ENCODE measurements around the gene RGS12.

RGS12 gene

GRCh38 chr4:3248178-3248480 lies 44.7 kb upstream of the RGS12 start:
- no peak overlapping the region for H3K4me3 ChIP-seq (replicated peaks; ENCODE audit: insufficient read depth, low read length)
- DNase-seq (ENCODE audit: low read depth in 1 of 2, low spot score in 1 of 2), result no peak
- no peak overlapping the region for H3K27ac ChIP-seq (replicated peaks)
- no peaks in the 10 kb centered on the region for H3K27me3 ChIP-seq (ENCODE audit: insufficient read depth, poor library complexity, severe bottlenecking)
- TF ChIP-seq, protein P1, sequence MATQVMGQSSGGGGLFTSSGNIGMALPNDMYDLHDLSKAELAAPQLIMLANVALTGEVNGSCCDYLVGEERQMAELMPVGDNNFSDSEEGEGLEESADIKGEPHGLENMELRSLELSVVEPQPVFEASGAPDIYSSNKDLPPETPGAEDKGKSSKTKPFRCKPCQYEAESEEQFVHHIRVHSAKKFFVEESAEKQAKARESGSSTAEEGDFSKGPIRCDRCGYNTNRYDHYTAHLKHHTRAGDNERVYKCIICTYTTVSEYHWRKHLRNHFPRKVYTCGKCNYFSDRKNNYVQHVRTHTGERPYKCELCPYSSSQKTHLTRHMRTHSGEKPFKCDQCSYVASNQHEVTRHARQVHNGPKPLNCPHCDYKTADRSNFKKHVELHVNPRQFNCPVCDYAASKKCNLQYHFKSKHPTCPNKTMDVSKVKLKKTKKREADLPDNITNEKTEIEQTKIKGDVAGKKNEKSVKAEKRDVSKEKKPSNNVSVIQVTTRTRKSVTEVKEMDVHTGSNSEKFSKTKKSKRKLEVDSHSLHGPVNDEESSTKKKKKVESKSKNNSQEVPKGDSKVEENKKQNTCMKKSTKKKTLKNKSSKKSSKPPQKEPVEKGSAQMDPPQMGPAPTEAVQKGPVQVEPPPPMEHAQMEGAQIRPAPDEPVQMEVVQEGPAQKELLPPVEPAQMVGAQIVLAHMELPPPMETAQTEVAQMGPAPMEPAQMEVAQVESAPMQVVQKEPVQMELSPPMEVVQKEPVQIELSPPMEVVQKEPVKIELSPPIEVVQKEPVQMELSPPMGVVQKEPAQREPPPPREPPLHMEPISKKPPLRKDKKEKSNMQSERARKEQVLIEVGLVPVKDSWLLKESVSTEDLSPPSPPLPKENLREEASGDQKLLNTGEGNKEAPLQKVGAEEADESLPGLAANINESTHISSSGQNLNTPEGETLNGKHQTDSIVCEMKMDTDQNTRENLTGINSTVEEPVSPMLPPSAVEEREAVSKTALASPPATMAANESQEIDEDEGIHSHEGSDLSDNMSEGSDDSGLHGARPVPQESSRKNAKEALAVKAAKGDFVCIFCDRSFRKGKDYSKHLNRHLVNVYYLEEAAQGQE (IDR thresholded peaks at IDR 0.05; ENCODE audit: insufficient replicate concordance, low read depth), result no peak
- TF ChIP-seq CTCF (IDR thresholded peaks at IDR 0.05; ENCODE audit: insufficient read depth, low read length) (no peak), GABPA (IDR thresholded peaks at IDR 0.05; ENCODE audit: low read depth) (no peak), POLR2AphosphoS5 (IDR thresholded peaks at IDR 0.05; ENCODE audit: low read depth) (no peak), SPI1 (IDR thresholded peaks at IDR 0.05; ENCODE audit: borderline replicate concordance, low read depth) (no peak)

DNA sequence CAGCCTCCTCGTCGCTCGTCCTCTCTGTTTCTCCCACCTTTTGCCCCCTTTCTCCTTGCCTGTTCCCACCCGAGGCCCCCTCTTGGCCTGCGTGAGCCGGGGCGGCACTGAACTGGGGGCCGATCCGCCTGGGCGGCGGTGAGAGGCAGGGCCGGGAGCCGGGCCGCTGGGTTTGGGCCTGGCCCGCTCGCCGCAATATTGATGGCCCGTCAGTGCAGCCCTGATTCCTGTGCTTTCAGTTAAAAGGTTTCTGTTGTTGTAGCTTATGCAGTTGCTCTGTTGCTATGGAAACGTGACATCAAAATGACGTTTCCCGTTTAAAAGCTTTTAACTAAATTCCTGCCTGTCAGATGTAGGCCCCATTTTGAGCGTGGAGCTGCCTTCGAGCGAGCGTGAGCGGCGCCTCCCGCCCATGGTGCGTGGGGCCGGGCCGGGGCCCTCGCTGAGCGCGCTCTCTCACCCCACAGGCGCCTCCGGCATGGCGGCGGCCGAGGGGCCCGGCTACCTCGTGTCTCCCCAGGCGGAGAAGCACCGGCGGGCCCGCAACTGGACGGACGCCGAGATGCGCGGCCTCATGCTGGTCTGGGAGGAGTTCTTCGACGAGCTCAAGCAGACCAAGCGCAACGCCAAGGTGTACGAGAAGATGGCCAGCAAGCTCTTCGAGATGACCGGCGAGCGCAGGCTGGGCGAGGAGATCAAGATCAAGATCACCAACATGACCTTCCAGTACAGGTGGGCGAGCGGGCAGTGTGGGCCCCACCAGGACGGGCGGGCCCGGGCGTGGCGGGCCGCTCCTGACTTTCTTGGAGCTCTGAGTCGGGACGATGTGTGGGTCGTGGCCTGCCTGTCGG lies 43.8 kb upstream of the RGS12 start, which contains the start of gene MSANTD1:
MSANTD1 (plus strand) TSS at position 349 of the 851 bp plus-strand sequence; CDS start at position 413, 64 bp downstream.
- Histone ChIP-seq H3K4me3 (replicated peaks; ENCODE audit: insufficient read depth, low read length) (no peak within 1 kb of the TSS), H3K27ac (replicated peaks) (no peak within 1 kb of the TSS), H3K27me3 (ENCODE audit: insufficient read depth, poor library complexity, severe bottlenecking) (no peaks in the 10 kb centered on the region)
- no peak for TF ChIP-seq POLR2AphosphoS5 (IDR thresholded peaks at IDR 0.05; ENCODE audit: low read depth)
- TF ChIP-seq, protein P1 (IDR thresholded peaks at IDR 0.05; ENCODE audit: insufficient replicate concordance, low read depth), result no peak
- no peak for TF ChIP-seq CTCF (IDR thresholded peaks at IDR 0.05; ENCODE audit: insufficient read depth, low read length)
- no peak for TF ChIP-seq GABPA (IDR thresholded peaks at IDR 0.05; ENCODE audit: low read depth)
- TF ChIP-seq SPI1 (IDR thresholded peaks at IDR 0.05; ENCODE audit: borderline replicate concordance, low read depth), result no peak
- no peak for DNase-seq (ENCODE audit: low read depth in 1 of 2, low spot score in 1 of 2)

DNA sequence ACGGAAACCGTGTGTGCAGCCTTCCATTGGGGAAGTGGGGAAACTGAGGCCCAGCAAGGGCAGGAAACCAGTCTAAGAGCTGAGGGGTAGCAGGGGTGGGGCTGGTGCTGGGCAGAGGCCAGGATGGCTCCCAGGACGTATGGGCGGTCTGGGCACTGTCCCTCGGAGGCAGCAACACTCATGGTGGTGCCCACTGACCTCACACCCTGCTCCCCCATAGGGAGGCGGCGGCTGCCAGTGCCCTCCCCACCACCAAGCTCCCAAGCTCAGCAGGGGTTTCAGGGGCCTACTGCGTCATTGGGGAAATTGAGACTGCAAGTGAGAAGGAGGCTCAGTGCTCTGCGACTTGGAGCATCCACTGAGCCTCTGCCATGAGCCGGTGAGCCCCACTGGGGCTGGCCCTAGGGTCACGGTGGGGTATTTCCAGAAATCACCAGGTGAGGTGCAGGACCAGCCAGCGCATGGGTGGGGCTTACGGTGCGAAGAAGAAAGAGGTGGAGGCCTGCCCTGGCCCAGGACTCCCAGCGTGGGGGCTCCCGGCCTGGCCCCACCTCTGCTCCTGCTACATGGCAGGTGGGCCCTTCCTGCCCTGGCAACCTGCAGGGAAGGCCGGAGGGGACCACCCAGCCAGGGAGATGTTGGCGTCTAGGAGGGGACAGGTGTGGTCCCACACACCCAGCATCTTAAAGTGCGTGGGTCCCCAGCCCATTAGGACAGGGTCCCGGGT lies 42.9 kb upstream of the RGS12 start:
- H3K27ac ChIP-seq (replicated peaks), result no peak overlapping the region
- no peaks in the 10 kb centered on the region for H3K27me3 ChIP-seq (ENCODE audit: insufficient read depth, poor library complexity, severe bottlenecking)
- H3K4me3 ChIP-seq (replicated peaks; ENCODE audit: insufficient read depth, low read length), result no peak overlapping the region
- TF ChIP-seq CTCF (IDR thresholded peaks at IDR 0.05; ENCODE audit: insufficient read depth, low read length) (no peak), POLR2AphosphoS5 (IDR thresholded peaks at IDR 0.05; ENCODE audit: low read depth) (no peak)
- no peak for DNase-seq (ENCODE audit: low read depth in 1 of 2, low spot score in 1 of 2)
